GOT3 (cell line): ENCODE results near the gene RBMS2.

Experiments
- DNase-seq: peaks from one replicate; lab custom pipeline; 2025; ENCODE audit warnings: mixed read lengths; lab: John Stamatoyannopoulos, UW

RBMS2 gene

DNA sequence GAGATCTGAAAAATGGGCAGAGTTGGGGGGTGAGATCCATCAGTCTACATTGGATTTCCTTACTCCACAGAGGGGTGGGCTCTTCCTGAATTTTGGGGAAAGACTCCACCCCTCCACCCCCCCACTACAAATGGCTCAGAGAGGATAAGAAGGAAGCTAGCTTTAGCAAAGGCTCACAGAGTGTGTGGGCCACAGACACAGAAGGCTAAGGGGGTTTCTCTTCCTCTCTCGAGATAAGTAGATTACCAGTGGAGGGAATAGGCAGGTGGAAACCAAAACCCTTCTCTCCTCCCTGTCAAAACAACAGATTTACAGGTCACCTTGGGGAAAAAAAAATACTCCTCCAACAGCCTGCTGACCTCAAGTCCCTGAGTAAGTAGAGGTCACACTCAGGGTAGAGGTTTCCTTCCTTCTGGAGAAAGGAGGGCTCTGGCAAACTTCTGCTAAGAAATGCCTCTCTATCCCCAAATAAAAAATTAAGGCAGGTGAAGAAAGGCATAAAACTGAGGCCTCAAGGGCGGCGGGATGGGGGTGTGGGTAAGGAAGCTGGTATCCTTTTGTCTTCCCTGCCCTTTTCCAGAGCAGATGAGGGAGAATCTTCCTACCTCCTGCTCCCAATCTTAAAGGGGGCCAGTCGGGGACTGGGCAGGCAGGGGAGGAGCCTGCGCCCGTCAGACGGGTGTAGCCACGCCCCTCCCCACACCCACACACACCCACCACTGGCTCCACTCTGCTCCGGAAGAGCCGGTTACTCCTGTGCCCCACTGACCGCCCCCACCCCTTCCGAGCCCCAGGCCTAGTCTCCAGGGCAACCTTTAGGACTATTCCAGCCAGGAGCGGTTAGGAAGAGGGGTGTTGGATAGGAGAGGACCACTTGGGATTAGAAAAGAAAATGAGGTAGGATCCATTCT lies 110.4 kb downstream of the RBMS2 start:
- no peak for DNase-seq

DNA sequence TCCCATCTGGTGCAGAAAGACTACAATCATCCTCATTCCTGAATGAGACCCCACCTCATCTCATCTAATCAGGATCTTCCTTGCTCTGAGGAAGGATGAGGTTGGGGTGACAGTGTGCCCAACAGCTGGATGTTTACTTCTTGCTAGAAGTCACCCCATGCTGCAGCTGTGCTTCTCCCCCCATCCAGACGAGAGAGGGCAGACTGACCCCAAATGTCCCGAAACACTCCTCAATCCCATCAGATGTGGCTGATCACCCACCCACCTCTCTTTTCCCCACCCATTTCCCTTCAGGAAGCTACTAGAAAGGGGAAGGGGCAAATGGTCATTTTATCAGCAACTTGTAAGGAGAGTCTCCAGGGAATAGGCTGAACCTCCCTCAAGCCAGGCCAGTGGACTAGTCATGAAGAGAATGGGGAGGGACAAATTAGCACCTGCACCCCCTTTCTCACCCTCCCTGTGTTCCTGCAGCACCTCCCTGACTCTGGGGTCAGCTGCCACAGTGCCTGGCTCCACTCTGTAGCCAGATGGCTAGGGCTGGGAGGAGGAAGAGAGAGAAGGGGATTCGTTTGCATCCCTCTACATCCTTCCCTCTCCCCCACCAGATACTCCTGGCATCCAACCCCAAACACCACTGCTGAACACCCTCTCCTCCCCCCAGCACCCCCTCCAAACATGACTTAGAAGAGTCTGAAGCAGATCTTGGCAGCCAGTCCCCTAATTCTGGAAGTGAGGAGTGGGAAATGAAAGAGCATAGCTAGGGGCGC lies 111.3 kb downstream of the RBMS2 start:
- DNase-seq: no peak

DNA sequence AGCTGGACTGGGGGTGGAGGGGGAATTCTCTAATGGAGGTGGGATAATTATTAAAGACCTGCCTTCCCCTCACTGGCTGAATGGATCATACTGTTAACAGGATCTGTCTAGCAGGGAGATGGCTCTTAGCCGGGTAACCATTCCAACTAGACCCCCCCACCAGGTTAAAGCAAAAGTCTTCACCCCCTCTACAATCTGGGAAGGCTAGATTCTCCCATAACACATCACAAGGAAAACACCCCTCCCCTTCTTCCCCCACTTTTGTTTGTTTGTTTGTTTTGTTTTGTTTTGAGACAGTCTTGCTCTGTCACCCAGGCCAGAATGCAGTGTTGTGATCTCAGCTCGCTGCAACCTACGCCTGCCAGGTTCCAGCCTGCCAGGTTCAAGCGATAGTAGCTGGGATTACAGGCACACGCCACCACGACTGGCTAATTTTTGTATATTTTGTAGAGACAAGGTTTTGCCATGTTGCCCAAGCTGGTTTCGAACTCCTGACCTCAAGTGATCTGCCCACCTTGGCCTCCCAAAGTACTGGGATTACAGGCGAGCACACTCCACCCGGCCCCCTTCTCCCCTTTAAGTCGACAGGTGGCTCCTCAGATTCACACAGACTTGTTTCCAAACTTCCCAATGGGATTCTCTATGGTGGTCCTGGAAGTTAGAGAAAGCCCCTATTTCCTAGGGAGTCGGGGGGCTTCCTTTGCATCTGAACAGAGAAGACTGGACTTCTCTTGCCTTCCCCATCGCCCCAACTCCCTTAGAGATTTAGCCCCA lies 112.0 kb downstream of the RBMS2 start:
- no peak for DNase-seq

DNA sequence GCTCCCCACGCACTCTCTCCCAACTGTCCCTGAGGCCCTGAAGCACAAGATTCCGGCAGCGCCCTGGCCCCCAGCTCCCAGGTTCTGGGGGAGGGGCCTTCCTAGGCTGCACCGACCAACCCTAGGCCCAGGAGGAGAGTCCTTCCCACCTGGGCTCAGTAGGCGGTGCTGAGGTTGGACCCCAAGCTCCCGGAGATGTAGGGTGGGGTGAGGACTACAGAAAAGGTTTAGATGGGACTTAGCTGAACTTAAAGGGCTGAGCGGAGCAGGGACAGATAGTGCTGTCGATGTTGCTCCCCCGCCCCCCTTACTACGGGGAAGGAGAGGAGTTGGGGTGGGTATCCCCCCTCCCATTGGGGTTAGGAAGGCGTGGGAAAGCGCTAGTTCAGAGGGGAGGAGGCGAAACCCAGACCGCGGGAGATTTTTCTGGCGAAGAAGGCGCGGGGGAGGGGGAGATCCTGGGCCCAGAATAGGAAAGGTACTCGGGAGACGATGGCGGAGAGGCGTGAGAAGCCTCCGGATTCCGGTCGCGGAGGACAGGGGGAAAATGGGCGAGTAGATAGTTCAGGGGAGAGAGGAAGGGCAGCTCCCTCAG lies 112.7 kb downstream of the RBMS2 start:
- no peak for DNase-seq

DNA sequence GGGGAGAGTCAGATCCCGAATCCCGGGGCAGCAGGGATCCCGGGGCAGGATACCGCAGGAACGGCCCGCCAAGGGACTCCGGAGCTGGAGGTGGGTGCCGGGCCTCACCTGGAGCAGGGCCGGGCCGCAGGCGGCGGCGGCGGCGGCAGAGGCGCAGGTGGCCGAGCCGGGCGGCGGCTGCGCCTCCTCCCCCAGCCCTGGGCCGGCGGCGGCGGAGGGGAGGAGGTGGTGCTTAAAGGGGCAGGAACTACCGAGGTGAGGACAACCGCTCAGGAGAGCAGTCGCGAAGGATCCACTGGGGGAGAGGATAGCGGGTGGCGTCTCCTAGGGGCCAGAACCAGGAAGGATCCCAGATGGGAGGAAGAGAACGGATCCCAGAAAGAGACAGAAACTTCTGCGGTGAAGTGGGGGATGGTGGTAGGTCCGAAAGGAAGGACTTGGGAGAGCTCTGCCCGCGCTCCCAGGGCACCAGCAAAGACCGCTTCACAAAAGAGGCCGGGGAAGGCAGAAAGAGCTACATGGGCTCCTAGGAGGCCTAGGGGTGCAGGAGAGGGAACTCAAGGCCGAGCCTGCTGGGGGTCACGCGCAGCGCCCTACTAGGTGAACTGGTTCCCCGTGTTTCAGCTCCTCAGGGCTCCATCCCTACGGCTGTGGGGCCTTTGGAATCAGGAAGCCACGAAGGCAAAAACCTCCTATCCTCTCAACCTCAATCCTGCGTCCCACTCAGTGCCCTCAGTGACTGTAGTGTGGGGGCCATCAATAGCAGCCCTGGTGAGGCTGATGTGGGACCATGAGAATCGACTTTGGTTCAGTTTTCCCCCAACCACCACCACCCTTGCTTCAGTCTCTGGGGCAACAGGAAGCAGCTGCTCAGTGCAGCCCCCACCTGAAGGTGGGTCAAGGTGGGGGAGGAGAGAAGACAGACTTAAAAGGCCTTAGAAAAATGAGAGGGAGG lies 113.5 kb downstream of the RBMS2 start:
- no peak for DNase-seq

DNA sequence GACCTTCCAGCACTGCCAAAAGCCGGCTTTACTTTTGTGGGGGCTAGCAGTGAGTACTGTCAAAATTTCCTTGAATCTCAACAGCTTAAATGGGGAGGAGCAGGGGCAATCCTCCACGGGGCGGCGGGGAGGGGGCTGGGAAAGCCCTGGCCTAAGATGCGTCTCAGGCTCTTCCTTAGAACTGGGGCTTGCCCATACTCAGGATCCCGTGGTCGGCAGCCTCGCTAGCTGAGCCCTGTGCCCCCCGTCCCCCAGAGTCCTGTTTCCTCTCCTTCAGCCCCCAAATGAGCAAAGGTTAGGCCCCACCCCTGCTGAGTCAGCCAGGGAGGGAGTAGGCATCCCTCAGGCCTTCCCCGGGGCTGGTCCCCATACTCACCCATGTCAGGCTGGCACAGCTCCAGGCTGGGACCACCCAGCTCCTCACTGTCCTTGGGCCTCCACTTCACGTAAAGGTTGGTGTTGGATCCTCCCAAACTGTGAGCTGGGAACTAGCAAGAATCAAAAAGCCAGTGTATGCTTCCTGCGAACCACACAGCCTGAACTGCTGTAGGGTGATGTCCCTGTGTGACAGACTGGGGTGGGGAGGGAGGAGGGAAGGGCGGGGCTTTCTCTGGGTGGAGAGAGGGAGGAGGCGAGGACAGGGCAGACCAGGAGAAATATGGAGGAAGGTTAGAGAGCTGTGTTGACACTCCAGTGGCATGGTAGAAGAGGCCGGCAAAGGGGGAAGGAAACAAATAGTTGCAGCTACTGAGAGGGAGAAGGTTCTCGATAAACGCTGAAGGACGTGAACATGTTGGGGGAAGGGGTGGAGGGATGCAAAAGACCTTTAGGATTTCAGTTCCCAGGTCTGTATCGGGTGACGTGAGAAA lies 114.4 kb downstream of the RBMS2 start:
- DNase-seq: peak; percentile 29

DNA sequence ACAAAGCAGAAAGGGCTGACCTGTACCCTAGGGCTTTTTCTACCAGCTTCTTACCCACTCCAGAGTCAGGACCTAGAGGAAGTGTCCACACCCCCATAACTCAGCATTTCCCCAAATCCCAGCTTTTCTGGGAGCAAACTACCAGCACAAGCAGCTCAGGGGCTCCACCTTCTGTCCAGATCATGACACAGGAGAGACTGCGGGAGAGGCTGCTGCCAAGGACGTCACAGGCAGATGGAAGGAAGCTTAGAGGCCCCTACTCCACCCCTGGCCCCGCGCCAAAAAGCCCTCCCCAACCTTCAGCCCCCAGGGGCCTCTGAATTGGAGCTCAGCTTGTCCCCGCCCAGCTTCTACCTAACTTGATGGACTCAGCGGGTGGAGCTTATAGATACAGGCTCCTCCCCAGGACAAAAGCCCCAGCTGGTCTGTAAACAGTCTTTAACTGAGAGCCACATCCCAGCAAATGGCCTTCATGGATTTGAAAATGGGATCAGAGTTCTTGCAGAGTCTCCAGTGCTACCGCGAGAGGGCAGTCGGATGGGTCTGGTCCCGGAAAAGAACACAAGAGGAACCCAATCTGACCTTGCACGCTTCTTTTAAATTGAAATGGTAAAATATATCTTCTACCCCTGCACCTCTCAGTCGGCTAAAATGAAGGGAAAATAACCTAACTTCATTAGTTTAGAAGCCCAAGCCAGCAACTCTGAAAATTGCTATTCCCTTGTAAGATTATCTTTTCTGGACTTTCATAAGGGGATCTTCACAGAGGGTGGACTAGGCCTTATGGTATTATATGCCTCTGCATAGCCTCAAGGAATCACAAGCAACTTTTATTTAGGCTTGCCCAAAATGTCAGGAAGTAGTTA lies 115.3 kb downstream of the RBMS2 start:
- DNase-seq: peak; percentile 87

DNA sequence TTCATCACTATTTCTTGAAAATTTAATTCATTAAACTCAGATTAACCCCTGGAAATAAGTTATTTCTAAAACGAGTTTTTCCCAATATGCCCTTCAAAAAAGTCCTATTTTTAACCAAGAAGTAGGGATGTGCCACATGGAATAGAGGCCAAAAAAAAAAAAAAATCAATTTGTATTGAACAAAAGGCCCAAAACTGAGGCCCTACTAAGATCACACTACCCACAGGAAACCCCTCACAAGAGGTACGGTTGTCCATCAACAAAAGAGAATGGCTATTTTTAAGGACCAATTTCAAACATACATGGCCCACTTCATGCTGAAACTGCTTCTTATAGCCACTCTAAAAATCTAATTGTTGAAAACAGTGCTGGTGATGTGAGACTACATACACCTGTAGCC lies 116.0 kb downstream of the RBMS2 start:
- no peak for DNase-seq

DNA sequence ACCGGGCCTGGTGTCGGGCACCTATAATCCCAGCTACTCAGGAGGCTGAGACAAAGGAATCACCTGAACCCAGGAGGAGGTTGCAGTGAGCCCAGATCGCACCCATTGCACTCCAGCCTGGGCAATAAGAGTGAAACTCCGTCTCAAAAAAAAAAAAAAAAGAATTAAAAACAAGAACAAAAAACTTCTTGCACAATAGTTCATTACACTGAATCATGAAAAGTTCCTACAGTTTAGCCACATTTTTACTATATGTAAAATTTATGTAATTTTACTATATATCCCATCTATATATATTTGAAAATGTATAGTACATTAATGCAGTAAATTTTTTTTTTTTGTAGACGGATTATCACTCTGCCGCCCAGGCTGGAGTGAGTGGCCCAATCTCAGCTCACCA lies 119.6 kb downstream of the RBMS2 start:
- DNase-seq: no peak

DNA sequence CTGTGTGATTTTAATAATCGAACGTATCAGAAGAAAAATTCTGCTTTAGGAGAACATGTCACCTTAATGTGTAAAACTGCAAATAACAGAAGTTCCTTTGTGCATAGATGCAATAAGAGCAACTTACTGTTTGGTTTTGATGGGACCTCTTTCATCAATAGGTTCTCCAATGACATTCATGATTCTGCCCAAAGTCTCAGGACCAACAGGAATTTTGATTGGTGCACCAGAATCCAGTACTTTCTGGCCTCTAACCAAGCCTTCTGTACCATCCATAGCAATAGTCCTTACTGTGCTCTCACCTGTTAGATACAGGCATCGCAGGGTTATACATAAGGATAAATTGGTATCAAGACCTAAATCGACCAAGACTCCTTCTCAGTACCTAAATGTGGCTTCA lies 123.0 kb downstream of the RBMS2 start:
- no peak for DNase-seq

DNA sequence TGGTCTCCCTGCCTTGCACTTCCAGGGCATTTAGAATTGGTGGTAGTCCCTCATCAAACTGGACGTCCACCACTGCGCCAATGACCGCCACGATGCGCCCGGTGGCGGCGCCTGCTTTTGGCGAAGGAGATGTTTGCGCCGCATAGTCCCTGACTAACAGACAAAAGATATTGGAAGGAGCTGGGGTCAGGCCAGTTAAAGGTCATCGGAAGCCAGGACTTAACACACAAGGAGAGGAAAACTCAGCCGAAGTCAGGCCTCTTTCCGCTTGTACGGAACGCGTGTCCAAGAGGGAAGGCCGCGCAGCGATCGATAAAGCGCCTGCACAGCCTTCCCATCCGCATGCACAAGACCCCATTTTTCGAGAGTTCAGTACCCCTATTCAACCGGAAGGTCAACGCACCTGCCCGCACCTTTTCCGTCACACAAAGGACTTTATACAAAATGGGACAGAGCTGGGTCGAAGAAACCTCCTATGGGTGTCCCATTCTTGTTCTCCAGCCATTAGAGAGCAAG lies 123.6 kb downstream of the RBMS2 start:
- no peak for DNase-seq
